SU-DHL-6 (cell line): ENCODE results near the gene PDZD2.

ENCODE experiments used
- EZH2phosphoT487 ChIP-seq: fragments of 200-600 bp; sonication (generic), shearing (Covaris generic); conservative IDR thresholded peaks from 2 replicates; pipeline ENCODE4 v1.6.1; 2018; ENCODE audit warnings: mild to moderate bottlenecking, antibody characterized with exemption, low read length, moderate library complexity, mixed read lengths
- TF ChIP-seq, protein P1 (sequence below): fragments of 200-600 bp; sonication (generic); IDR thresholded peaks from one replicate; pipeline ENCODE4 v1.5.1; 2017; ENCODE audit warnings: antibody characterized with exemption, mild to moderate bottlenecking, low read length, moderate library complexity; ENCODE audit not compliant: insufficient read depth, poor library complexity, severe bottlenecking

DNA sequence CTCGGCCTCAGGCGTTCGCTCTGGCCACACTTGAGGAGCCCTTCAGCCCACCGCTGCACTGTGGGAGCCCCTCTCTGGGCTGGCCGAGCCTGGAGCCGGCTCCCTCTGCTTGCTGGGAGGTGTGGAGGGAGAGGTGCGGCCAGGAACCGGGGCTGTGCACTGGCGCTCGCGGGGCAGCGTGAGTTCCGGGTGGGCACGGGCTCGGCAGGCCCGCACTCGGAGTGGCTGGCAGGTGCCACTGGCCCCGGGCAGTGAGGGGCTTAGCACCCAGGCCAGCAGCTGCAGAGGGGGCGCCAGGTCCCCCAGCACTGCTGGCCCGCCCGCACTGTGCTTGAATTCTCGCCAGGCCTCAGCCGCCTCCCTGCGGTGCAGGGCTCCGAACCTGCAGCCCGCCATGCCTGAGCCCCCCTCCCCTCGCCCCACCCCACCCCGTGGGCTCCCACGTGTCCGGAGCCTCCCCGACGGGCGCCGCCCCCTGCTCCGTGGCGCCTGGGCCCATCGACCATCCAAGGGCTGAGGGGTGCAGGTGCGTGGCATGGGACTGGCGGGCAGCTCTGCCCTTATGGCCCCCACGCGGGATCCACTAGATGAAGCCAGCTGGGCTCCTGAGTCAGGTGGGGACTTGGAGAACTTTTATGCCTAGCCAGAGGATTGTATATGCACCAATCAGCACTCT is 138.2 kb downstream of the PDZD2 start:
- TF ChIP-seq, protein P1, sequence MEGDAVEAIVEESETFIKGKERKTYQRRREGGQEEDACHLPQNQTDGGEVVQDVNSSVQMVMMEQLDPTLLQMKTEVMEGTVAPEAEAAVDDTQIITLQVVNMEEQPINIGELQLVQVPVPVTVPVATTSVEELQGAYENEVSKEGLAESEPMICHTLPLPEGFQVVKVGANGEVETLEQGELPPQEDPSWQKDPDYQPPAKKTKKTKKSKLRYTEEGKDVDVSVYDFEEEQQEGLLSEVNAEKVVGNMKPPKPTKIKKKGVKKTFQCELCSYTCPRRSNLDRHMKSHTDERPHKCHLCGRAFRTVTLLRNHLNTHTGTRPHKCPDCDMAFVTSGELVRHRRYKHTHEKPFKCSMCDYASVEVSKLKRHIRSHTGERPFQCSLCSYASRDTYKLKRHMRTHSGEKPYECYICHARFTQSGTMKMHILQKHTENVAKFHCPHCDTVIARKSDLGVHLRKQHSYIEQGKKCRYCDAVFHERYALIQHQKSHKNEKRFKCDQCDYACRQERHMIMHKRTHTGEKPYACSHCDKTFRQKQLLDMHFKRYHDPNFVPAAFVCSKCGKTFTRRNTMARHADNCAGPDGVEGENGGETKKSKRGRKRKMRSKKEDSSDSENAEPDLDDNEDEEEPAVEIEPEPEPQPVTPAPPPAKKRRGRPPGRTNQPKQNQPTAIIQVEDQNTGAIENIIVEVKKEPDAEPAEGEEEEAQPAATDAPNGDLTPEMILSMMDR, result no peak
- TF ChIP-seq EZH2phosphoT487, result no peak
